ENCODE measurements around the gene MVB12A. TPM values are rescaled to one million over a fixed set of nuclear protein-coding genes. Genes with fewer than 3 reads are reported as not detected.

Gene MVB12A
- total and polyA plus RNA-seq, 2 of the 8 experiments (the other 6 are each of a cell fraction or from before 2014, with no cell fraction given) = 37.9 to 76.6 TPM

DNA sequence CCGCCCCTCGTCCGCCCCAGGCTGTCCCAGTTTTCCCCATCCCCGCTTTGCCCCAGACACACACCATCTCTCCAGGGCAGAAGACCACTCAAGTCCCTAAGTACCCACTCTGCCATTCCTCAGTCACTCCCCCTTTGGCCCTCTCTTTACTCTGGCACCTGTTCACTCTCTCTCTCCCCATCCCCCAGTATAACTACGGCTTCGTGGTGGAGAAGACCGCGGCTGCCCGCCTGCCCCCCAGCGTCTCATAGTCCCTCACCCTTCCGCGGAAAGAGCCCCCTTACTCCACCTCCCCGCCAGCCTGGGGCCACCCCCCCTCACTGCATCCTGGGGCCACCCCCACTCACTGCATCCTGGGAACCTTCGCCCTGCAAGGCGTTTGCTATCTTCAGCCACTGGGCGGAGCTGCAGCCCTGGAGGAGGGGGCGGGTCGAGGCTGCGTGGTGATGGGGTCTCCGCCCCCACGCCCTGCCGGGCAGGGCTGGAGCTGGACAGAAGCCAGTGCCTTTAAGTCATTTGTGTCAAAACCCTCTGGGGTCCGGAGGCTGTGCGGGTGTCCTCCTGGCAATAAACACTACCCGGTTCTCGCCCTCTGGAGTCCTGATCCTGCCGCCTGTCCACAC, 5.0 kb downstream of the MVB12A start:
- no peak overlapping the region; the same call in none of the 2 replicates for H3K18ac ChIP-seq (ENCODE audit: extremely low read depth, low read length)
- H3K9ac ChIP-seq (replicated peaks in 1 of 4; ENCODE audit: extremely low read depth in 1 of 4, low read depth in 3 of 4, low read length in 3 of 4) = no peak overlapping the region
- H4K5ac ChIP-seq (ENCODE audit: insufficient read length, low read depth, low read length) = no peak overlapping the region
- no peak overlapping the region for H2BK120ac ChIP-seq (replicated peaks; ENCODE audit: low read depth, low read length)
- H3K4ac ChIP-seq (replicated peaks; ENCODE audit: insufficient read length, low read depth, low read length) = no peak overlapping the region
- peak overlapping the region; percentile 2 for H4K91ac ChIP-seq (replicated peaks; ENCODE audit: insufficient read length, low read length)
- peaks cover 9% of the 10 kb centered on the region for H3K23me2 ChIP-seq (ENCODE audit: low read depth, low read length)
- POLR2A ChIA-PET (ENCODE audit: partially characterized antibody) = interaction anchor here (0.6 to 1.4 kb wide), 6 partner anchors 9 to 192 kb away, joined by 3 to 5 read pairs (median 4); no protein-coding TSS in a partner anchor
- H3K79me1 ChIP-seq (ENCODE audit: low read depth, low read length) = no peaks in the 10 kb centered on the region
- H3K9me3 ChIP-seq (ENCODE audit: insufficient read depth in 2 of 2, low read depth in 1 of 2, low read length in 1 of 2) = no peaks in the 10 kb centered on the region
- H2BK5ac ChIP-seq (ENCODE audit: low read depth, low read length) = 0 out of 2 replicates have a peak overlapping the region, but pooled peaks have one; percentile 66
- peak in 1 of 2 experiments; percentile 91 for DNase-seq (ENCODE audit: low read depth in 1 of 2, low spot score in 2 of 2)
- H3K36me3 ChIP-seq (ENCODE audit: control insufficient read depth in 2 of 4, insufficient read depth in 4 of 4, low read length in 3 of 4) = no peaks in the 10 kb centered on the region
- H4K8ac ChIP-seq (ENCODE audit: extremely low read depth, insufficient read depth, low read length) = peak overlapping the region; percentile 83; the same call in 1 of the 2 replicates
- peak; percentile 87 for FAIRE-seq
- no peak overlapping the region for H3K27ac ChIP-seq (ENCODE audit: low read depth, low read length)
- H2AK5ac ChIP-seq (ENCODE audit: low read depth, low read length) = no peak overlapping the region
- CTCF ChIA-PET (ENCODE audit: partially characterized antibody) = interaction anchor here (0.6 to 2.7 kb wide), 9 partner anchors 8 to 89 kb away, joined by 3 to 16 read pairs (median 3); partner anchors contain the start of gene CCDC194
- peak overlapping the region; percentile 5 to 70 for H3K4me2 ChIP-seq (ENCODE audit: insufficient read depth in 1 of 2, low read depth in 2 of 2, low read length in 2 of 2)
- peaks cover 0 to 12% (median 6%) of the 10 kb centered on the region in 4 experiments; a peak in 6 of 7 replicates for H3K4me1 ChIP-seq (replicated peaks in 1 of 4; ENCODE audit: control insufficient read depth in 3 of 4, insufficient read depth in 4 of 4, low read length in 3 of 4)
- no peak overlapping the region for H3K56ac ChIP-seq (replicated peaks; ENCODE audit: insufficient read length, low read depth, low read length)
- H2AFZ ChIP-seq (ENCODE audit: low read length) = no peak overlapping the region; the same call in 1 of the 2 replicates
- WGBS, 2 experiments (ENCODE audit: extremely low coverage in 1 of 2, insufficient coverage in 1 of 2, insufficient read length in 1 of 2, insufficient replicate concordance in 2 of 2, low coverage in 1 of 2, low lambda C conversion rate in 2 of 2, missing lambda C conversion rate in 1 of 2) = 21% methylated on average over 23 of the region's 27 CpGs; no CpG with 5 or more reads in 1 of the 2 experiments
- no peak overlapping the region for H3K14ac ChIP-seq (ENCODE audit: insufficient read length)
- no peak overlapping the region for H3K23ac ChIP-seq (ENCODE audit: insufficient read length)
- H3K27me3 ChIP-seq (replicated peaks in 1 of 4; ENCODE audit: control insufficient read depth in 3 of 4, extremely low read depth in 1 of 4, insufficient read depth in 3 of 4, low read length in 3 of 4) = no peaks in the 10 kb centered on the region; a peak in 2 of 7 replicates
- H2BK12ac ChIP-seq (ENCODE audit: low read depth, low read length) = peak overlapping the region; percentile 23; the same call in 1 of the 2 replicates
- no peak overlapping the region for H2BK15ac ChIP-seq (ENCODE audit: low read length)
- no peaks in the 10 kb centered on the region for H3K79me2 ChIP-seq (ENCODE audit: control insufficient read depth in 1 of 2, insufficient read depth in 2 of 2, low read length in 2 of 2)
- peaks cover 0 to 4% of the 10 kb centered on the region in 2 experiments for H4K20me1 ChIP-seq (replicated peaks in 1 of 2; ENCODE audit: control insufficient read depth in 1 of 2, insufficient read depth in 2 of 2, low read length in 2 of 2)
- H2BK20ac ChIP-seq (ENCODE audit: low read length) = no peak overlapping the region
- H3K4me3 ChIP-seq (ENCODE audit: extremely low read depth in 1 of 4, insufficient read depth in 2 of 4, low read depth in 3 of 4, low read length in 4 of 4) = peak overlapping the region; percentile 9 to 63 (median 34); a peak in 5 of 8 replicates
- TF ChIP-seq EGR1 (IDR thresholded peaks at IDR 0.05; ENCODE audit: borderline replicate concordance, low read depth, low read length) = peak; percentile 91
- TF ChIP-seq SIN3A (conservative IDR thresholded peaks at IDR 0.05 in 1 of 2, IDR thresholded peaks at IDR 0.05 in 1 of 2; ENCODE audit: low read depth in 1 of 2, low read length in 2 of 2) = peak; percentile 37 to 56; a peak in 1 of 4 replicates
- peak; percentile 70; the same call in 1 of the 2 replicates for TF ChIP-seq SP1 (IDR thresholded peaks at IDR 0.05; ENCODE audit: low read depth, low read length)
- TF ChIP-seq MAX (IDR thresholded peaks at IDR 0.05) = no peak
- no peak for TF ChIP-seq BCL11A (IDR thresholded peaks at IDR 0.05; ENCODE audit: low read depth in 2 of 2, low read length in 2 of 2)
- TF ChIP-seq SP4 (IDR thresholded peaks at IDR 0.05; ENCODE audit: low read length) = peak; percentile 71; the same call in 1 of the 2 replicates
- TF ChIP-seq POLR2AphosphoS5 (IDR thresholded peaks at IDR 0.05; ENCODE audit: low read depth, low read length) = no peak
- TF ChIP-seq ZNF274 (IDR thresholded peaks at IDR 0.05; ENCODE audit: borderline replicate concordance, extremely low read depth, low read length) = no peak
- peak; percentile 47; the same call in 1 of the 2 replicates for TF ChIP-seq CREB1 (IDR thresholded peaks at IDR 0.05)
- TF ChIP-seq RAD21 (IDR thresholded peaks at IDR 0.05 in 1 of 2, conservative IDR thresholded peaks at IDR 0.05 in 1 of 2; ENCODE audit: low read depth in 2 of 2, low read length in 2 of 2) = peak; percentile 62 to 75
